Ishikawa (cell line): ENCODE data around the gene BTBD16.

Experiments used
- CEBPB ChIP-seq: IDR thresholded peaks from 2 replicates; pipeline ENCODE4 v1.6.1; 2012
- CREB1 ChIP-seq: IDR thresholded peaks from 2 replicates; pipeline ENCODE4 v1.6.1; 2012; ENCODE audit warnings: low read depth
- EGR1 ChIP-seq: IDR thresholded peaks from 2 replicates; pipeline ENCODE4 v1.6.1; 2012
- EP300 ChIP-seq: IDR thresholded peaks from 2 replicates; pipeline ENCODE4 v1.6.1; 2012; ENCODE audit warnings: borderline replicate concordance
- FOXM1 ChIP-seq: IDR thresholded peaks from 2 replicates; pipeline ENCODE4 v1.6.1; 2012; ENCODE audit warnings: low read depth, borderline replicate concordance
- MAX ChIP-seq: IDR thresholded peaks from 2 replicates; pipeline ENCODE4 v1.6.1; 2012
- NFIC ChIP-seq: IDR thresholded peaks from 2 replicates; pipeline ENCODE4 v1.6.1; 2012
- RAD21 ChIP-seq: IDR thresholded peaks from 2 replicates; pipeline ENCODE4 v1.6.1; 2012; ENCODE audit warnings: low read depth
- REST ChIP-seq: IDR thresholded peaks from 2 replicates; pipeline ENCODE4 v1.6.1; 2012; ENCODE audit warnings: low read depth, mild to moderate bottlenecking
- TAF1 ChIP-seq: IDR thresholded peaks from 2 replicates; pipeline ENCODE4 v1.6.1; 2012; ENCODE audit warnings: low read depth, mild to moderate bottlenecking
- TCF12 ChIP-seq: IDR thresholded peaks from 2 replicates; pipeline ENCODE4 v1.6.1; 2012; ENCODE audit warnings: low read depth
- TEAD4 ChIP-seq: IDR thresholded peaks from 2 replicates; pipeline ENCODE4 v1.6.1; 2012
- YY1 ChIP-seq: IDR thresholded peaks from 2 replicates; pipeline ENCODE4 v1.6.1; 2012; ENCODE audit warnings: low read depth
- ZBTB7A ChIP-seq: IDR thresholded peaks from 2 replicates; pipeline ENCODE4 v1.6.1; 2012; ENCODE audit warnings: low read depth
- TF ChIP-seq, protein P1 (sequence below): IDR thresholded peaks from 2 replicates; pipeline ENCODE4 v1.6.1; 2012

The BTBD16 gene

GRCh38 chr10:122248356-122249302, 22.5 kb upstream of the BTBD16 start:
- TF ChIP-seq ZBTB7A, result no peak
- no peak for TF ChIP-seq CREB1
- no peak for TF ChIP-seq TCF12
- TF ChIP-seq, protein P1, sequence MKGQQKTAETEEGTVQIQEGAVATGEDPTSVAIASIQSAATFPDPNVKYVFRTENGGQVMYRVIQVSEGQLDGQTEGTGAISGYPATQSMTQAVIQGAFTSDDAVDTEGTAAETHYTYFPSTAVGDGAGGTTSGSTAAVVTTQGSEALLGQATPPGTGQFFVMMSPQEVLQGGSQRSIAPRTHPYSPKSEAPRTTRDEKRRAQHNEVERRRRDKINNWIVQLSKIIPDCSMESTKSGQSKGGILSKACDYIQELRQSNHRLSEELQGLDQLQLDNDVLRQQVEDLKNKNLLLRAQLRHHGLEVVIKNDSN, result no peak
- no peak for TF ChIP-seq MAX
- TF ChIP-seq RAD21, result no peak
- TF ChIP-seq EGR1, result no peak
- TF ChIP-seq CEBPB, result no peak
- TF ChIP-seq REST, result no peak
- TF ChIP-seq FOXM1, result no peak

DNA sequence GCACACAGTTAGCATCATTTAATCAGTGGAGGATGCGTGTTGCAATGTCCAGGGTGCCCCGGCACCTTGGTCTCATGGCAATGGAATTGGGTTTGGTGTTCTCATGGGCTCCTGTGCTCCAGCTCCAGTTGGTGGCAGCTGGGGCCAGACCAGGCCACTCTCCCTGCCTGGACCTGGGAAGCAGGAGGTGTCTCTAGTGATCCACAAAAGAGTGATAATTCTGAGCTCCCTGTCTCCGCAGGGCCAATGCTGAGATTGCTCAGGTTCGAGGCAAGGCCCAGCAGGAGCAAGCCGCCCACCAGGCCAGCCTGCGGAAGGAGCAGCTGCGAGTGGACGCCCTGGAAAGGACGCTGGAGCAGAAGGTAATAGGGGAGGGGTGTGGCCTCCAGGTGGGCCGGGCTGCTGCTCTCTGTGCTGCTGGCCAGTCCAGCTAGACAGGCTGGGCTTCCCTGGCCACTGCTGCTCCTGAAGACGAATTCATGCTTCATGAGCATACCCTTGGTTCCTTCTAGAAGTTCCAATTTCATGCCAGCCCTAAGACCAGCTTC, 21.7 kb upstream of the BTBD16 start:
- TF ChIP-seq TCF12 (no peak), RAD21 (no peak), CEBPB (no peak), TAF1 (no peak), REST (no peak), YY1 (no peak), EGR1 (no peak), MAX (no peak), ZBTB7A (no peak), TEAD4 (no peak), NFIC (no peak), CREB1 (no peak)
- TF ChIP-seq, protein P1, result no peak

GRCh38 chr10:122249991-122250750, 20.9 kb upstream of the BTBD16 start:
- TF ChIP-seq TAF1, result no peak
- TF ChIP-seq YY1, result no peak
- no peak for TF ChIP-seq ZBTB7A
- no peak for TF ChIP-seq EGR1
- no peak for TF ChIP-seq NFIC
- TF ChIP-seq TEAD4, result no peak
- no peak for TF ChIP-seq MAX
- no peak for TF ChIP-seq CEBPB

DNA sequence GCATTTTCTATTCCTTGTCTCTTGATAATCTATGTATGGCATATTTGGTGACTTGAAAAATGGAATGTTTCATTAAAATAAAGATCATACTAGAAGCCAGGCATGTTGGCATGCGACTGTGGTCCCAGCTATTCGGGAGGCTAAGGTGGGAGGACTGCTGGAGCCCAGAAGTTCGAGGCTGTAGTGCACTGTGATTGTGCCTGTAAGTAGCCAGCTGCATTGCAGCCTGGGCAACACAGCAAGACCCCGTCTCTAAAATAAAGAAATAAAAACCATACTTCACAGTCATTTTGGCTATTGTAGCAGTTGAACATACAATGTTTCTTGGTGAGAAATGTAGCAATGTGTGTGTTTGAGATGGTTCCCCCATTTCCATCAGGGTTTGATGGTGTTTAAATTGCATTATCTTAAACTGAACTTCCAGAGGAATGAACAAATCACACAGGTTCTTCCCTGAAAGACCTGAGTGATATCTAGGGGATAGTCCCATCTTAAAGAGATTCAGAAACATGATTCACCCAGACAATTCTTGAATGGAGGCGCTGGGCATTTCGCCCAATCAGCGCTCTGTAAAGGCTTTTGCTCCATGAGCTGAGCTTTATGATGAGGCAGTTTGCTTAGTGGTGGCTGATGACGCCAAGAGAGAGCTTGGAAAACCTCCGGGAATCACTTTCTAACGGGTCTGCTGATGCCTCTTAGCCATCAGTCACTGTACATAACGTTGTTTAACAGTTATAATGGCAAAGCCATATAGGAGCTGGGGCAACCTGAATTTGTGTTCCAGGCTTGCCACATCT, 19.4 kb upstream of the BTBD16 start:
- no peak for TF ChIP-seq MAX
- no peak for TF ChIP-seq TAF1
- TF ChIP-seq RAD21, result no peak
- TF ChIP-seq YY1, result no peak
- TF ChIP-seq, protein P1, result no peak
- TF ChIP-seq CEBPB, result no peak
- TF ChIP-seq FOXM1, result no peak
- TF ChIP-seq REST, result no peak
- TF ChIP-seq TCF12, result no peak
- no peak for TF ChIP-seq EP300
- no peak for TF ChIP-seq CREB1
- no peak for TF ChIP-seq TEAD4
- TF ChIP-seq EGR1, result no peak
- no peak for TF ChIP-seq ZBTB7A
- no peak for TF ChIP-seq NFIC
